GM18519 (cell line): ENCODE results near the gene ZG16B.

Experiments used
- ATAC-seq: cut with Tn5 transposase; IDR thresholded peaks from one replicate; pipeline ENCODE4 v1.9.1; 2021; ENCODE audit warnings: mild to moderate bottlenecking, moderate library complexity; ENCODE audit not compliant: unreplicated experiment, low FRiP score

ZG16B gene

DNA sequence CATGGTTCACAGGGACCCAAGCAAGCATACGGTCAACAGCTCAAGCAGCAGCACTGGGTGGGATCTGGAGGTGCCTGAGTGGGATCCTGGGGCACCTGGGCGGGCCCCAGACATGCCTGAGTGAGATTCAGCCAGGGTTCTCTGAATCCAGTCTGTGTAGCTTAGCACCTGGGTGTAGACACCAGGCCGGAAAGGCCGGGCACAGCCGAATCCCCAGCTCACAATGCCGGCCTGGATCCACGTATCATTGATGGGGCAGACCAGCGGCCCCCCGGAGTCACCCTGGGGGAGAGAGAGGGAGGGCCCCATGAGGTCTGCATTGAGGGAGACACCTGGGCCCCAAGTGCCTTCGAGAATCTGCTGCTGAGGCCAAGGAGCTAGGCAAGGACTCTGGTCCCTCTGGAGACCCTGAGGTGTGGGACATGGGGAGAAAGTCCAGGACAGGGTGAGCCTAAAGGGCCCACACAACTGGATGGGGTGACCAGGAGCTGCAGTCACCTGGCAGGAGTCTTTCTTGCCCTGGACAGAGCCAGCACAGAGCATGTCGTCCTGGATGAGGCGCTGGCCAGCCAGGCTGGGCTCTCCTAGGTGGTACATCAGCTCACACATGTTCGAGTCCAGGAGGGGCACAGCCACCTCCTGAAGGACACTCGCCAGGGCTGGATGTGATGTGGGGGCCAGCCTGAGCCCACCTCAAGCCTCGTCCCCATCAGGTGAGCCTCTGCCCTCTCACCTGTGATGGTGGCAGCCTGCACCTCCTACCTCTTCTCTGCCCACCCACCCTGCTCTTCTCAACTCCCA, 9.7 kb downstream of the ZG16B start:
- ATAC-seq = no peak

DNA sequence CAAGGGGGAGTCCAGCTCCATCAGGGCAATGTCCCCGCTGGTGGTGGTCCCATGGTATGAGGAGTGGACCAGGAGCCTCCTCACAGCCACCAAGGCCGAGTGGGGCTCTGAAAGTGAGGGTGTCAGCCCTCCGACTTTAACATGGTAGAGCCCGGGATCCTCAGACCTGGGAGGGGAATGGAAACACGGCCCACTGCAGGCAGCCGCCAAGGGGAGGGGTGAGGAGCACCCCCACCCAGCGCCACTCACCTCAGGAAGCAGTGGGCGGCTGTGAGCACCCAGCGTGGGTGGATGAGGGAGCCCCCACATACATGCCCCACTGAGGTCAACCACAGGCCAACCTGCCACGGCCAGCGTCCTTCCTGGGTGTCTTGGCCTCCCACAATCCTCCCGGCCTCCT, 10.8 kb downstream of the ZG16B start:
- ATAC-seq = no peak

DNA sequence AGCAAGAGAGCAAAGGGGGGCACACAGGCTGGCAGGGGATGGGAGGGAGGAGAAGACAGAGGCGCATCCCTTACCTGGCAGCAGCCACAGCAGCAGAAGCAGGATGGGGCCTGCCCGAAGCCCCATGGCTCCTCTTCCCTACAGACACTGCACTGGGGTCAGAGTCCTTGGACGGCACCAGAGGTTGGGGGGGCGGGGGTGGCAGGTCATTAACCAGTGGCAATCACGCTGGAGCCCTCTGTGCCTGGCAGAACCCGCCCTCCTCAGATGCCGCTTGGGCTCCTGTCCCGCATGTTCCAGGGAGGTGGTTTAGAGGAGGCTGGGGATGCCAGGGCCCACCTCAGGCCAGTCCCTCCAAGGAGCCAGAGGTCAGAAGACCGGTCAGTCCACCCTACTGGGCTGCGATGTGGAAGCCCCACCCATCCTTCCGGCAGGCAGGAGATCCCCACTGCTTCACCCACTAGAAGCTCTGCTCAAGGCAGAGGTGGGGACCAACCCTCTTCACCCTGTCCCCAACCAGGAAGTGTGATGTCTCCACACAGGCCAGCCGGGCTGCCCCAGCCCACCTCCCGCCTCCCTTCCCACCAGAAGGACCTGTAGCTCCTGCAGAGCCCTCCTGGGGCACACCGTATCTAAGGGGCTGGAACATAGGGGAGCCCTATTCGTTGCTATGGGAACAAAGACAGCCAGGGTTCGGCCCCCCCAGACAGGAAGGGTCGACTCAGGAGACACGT, 11.7 kb downstream of the ZG16B start:
- ATAC-seq = no peak

DNA sequence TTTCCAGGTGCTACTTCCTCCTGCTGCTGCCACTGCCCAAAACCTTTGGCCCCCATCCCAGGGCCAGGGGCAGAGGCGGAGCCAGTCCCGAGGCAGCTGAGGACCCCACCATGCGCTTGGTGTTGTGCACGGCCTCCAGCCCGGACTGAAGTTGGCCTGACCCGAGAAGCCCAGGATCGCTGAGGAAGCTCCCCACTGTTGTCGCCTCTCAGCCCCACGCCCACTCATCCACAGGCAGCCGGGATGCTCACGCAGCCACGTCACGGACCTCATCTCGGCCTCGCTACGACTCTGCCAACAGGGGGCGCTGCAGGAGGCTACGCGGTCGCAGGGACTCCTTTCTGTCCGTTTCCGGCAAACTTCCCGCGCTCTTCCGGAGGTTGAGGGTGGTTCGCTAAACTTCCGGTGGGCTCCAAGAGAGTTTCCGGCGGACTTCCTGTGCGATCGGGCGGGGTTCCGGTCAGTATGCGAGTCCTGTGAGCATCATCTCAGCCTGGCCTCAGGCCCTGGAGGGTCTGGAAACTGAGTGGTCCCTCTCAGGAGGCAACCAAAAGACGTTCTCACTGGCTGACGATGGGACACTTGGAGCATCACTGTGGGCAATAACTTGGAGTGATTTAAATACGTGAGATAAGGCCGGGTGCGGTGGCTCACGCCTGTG, 12.4 kb downstream of the ZG16B start:
- no peak for ATAC-seq

DNA sequence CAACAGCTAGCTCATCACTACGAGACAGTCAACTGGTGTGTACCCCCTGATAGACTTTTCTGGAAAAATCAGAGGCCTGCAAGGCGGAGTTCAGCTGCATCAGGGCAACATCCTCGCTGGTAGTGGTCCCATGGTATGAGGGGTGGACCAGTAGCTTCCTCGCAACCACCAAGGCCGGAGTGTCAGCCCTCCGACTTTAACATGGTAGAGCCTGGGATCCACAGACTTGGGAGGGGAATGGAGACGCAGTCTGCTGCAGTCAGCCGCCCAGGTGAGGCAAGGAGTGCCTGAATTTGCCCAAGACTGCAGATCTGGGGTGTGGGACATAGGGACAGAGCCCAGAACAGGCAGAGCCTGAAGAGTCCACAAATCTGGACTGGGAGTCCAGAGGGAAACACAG, 13.4 kb downstream of the ZG16B start:
- ATAC-seq = no peak

DNA sequence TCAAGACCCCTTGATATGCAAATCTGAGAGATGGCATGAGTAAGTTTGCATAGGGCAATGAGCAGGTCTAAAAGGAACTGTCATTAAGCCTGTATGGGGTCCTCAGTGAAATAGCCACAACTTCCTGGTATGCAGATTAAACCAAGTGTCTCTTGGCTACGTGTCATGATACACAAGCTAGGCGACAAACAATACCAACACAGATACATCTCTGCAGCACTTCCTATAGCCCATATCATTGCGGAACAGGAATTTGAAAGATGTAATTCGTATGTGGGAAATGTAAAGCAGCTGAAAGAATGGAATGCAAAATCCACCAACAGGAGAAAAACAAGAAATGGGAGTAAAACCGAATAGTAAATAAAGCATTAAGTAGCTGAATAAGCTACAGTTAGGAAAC, 15.0 kb downstream of the ZG16B start:
- ATAC-seq = no peak

DNA sequence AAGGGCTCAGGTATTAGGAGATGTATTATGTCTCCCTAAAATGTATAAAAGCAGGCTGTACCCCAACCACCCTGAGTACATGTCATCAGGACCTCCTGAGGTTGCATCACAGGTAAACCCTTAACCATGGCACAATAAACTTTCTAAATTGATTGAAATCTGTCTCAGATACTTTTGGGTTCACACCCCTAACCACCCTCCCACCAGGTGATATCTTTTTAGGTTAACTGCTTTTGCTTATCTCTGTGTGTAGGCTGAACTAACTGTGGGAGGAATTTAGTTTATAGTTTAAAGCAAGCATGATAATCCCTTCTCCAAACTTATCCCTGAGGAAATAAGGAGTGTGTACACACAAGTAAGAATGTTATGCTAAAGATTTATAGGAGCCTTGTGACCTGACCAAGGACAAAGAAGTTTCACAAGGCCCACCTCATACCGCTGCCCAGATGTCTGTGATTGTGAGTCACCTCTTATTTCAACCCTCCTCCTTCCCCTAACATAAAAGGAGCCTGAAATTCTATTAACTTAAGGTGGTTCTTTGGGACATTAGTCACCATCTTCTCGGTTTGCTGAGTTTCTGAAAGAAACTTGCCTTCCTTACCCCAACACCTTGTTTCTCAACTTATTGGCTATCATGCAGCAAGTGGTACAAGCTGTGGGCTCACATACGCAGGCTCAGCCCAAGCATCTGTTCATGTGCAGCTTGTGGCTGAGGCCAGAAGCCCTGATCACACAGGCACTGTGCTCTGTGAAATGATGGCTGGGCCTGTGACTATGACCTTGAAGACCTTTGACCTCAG, 16.6 kb downstream of the ZG16B start:
- no peak for ATAC-seq

DNA sequence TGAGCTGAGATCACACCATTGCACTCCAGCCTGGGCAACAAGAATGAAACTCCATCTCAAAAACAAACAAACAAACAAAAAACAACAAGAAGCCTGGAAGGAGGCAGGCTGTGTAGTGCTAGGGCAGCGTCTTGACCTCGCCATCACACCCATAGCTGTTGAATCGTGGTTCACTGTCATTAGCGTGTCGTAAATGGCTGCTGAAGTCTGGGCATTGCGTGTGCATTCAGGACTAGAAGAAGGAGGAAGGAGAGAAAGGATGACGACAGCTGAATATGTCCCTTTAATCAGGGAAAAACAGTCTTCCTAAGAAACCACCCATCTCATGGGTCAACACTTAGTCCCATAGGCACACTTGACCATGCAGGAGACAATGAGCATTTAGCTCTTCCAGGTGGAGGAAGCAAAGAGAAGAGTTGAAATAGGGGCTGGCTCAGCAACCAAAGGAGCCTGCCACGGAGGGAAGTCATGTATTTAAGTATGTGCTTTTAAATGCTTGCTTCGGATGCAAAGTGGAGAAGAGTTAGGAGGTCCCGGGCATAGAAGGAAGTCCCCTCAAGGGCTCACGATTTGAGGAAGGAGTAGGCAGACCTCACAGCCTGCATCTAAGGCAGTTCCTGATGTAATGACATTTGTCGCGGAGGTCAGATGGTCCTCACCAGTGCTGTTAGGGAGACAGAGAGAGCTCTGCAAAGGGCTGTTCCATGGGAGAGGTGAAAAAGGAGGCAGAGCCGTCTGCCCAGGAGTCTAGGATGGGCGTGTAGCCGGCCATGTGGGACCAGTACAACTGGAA, 19.0 kb downstream of the ZG16B start:
- ATAC-seq = no peak

DNA sequence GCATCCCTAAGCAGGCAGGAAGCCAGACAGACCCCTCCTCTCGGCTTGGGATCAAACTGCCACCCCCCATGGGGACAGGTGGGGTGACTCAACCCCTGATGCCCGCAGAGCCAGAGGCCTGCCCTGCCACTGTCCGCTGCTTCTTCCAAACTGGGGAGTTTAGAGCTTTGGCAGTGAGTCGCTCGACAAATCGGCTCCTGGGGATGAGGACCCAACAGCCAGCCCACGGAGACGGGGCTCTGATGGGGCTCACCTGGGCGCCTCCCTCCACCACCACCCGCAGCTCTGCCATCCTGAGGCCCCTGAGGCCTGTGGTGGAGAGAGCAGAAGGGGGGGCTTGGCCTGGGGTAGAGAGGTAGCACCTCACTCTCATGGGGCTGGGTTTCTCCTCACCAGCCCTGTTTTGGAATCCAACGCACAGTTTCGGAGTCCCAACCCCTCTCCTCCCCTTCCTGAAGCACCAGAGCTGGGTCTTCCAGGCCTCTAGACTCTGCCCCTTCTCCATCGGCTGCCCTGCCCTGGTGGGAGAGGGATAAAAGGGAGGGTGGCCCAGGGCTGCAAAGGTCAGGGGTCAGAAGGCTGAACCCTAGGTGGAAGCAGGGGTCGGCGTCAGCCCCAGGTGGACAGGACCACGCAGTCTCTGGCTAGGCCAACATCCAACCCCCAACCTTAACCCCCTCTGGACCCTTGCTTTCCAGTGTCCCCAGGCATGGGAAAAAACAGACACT, 22.1 kb downstream of the ZG16B start:
- no peak for ATAC-seq

DNA sequence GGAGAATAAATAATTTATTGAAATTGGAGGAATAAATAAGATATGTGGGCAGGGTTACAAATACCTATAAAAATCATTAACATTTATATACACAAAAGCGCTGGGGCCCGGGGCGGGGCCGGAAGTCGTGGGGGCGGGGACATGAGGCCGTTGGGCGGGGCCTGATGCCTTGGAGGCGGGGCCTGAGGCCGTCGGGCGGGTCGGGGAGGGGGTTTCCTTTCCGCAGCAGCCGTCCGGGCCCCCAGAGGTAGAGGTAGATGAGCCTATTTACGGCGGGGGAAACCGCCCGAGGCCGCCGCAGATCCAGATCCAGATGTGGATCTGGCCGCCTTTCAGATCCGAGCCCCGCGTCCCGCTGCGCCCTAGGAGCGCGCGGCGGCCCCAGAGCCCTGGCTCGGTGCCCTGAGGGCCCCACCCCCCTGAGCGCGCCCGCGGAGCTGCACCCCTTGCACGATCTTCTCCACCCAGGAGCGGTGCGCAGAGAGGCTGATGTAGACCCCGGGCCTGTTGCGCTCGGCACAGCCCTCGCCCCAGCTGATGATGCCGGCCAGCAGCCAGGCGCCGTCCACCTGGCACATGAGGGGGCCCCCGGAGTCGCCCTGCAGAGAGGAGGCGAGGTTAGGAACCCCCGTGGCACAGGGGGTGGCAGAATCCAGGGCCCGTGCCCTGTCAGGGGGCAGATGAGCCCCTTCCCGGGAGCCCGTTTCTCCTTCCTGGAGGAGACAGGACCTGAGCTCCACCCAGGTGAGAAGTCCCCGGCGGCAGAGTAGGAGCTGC, 22.8 kb downstream of the ZG16B start:
- ATAC-seq = no peak

DNA sequence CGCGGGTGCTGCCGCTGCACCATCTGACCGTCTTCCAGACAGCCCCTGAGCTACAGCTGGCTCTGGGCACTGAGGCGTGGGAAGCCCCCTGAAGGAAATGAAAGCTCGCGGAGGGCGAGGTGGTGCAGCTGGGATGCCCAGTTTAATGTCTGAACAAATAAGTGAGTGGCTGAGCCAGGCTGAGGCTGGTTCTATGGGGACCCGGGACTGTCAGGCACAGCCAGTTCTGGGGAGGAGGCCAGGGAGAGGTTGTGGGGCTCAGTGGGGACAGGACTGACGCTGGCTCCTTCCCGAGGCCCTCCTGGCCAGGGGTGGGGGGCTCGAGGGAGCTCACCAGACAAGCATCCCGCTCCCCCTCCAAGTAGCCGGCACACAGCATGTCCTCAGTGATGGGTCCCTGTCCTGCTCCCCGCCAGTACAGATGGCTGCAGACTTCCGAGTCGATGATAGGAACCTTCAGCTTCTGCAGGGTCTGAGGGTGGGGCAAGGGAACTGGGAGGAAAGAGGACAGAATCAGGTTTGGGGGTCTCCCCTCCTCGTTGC, 23.5 kb downstream of the ZG16B start:
- no peak for ATAC-seq

DNA sequence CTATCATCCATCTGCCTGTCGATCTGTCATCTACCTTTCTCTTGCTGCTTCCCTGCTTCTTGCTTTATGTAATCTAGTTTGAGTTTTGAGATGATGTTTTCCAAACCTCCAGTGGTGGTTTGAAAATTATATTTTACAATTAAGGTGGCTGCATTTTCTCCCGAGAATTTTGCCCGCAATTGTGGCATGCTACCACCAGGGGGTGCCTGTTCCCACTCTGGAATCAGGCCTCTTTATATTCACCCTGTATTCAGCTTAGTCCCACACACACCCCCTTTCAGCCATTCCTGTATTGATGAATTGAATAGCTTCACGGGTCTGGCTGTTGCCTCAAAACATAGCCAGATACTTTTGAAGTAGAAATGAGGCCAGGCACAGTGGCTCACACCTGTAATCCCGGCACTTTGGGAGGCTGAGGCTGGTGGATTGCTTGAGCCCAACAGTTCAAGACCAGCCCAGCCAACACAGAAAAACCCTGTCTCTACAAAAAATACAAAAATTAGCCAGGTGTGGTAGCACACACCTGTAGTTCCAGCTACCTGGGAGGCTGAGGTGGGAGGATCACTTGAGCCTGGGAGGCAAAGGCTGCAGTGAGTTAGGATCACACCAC, 24.7 kb downstream of the ZG16B start:
- no peak for ATAC-seq

DNA sequence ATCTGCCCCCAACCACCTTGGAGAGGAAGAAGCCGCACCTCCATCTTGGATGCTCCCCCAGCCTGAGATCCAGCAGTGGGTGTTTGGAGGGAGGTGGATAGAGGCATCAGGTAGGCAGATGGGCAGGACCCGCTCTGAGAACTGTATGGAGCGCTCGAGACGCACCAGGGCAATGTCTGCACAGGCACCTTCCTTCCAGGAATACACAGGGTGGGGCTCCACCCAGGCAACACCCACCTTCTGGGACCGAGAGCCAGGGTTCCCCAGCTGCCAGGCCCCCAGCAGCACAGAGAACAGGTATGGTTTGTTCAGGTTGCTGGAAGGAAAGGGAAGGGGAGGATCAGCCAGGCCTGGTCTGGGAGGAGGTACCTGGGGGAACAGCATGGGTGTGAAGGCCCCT, 25.4 kb downstream of the ZG16B start:
- no peak for ATAC-seq

DNA sequence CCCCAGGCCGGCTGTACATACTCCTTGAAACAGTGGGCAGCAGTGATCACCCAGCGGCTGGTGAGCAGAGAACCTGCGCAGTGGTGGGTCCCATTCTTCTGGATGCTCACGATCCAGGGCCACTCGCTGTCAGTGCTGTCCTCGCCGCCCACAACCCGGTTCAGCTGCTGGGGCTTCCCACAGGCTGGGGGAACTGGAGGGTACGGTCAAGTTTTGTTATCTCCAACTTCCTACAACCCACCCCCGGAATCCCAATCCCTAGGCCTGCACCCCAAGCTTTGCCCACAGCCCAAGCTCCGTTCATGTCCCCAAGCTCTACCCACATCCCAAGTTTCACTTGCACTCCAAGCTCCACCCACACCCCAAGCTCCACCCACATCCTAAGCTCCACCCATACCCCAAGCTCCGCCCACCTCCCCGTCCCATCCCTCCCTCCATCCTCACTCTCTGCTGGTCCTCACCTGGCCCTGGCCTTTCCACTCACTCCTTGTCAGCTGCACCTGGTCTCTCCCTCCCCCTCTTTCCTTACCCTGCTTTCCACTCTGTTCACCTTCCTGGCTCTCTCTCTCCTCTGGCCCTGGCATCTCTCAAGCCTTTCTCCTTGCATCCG, 26.1 kb downstream of the ZG16B start:
- ATAC-seq = no peak

DNA sequence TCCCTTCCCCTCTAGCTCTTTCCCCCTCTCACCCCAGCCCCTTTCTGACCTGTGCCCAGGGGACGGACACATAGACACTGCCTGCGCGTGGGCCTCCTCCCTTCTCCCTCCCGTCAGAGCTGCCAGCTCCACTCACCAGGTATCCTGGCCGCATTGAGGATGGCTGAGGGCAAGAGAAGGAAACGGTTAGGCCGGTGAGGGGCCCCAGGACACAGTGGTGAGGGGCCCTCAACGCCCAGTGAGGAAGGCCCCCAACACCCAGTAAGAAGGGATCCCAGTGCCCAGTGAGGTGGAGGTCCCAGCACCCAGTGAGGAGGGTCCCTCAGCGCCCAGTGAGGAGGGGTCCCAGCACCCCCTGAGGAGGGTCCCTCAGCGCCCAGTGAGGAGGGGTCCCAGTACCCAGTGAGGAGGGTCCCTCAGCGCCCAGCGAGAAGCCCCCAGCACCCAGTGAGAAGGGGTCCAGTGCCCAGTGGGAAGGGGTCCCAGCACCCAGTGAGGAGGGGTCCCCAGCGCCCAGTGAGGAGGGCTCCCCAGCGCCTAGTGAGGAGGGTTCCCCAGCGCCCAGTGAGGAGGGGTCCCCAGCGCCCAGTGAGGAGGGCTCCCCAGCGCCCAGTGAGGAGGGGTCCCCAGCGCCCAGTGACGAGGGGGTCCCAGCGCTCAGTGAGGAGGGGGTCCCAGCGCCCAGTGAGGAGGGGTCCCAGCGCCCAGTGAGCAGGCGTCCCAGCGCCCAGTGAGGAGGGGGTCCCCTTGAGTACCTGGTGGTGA, 26.8 kb downstream of the ZG16B start:
- no peak for ATAC-seq

DNA sequence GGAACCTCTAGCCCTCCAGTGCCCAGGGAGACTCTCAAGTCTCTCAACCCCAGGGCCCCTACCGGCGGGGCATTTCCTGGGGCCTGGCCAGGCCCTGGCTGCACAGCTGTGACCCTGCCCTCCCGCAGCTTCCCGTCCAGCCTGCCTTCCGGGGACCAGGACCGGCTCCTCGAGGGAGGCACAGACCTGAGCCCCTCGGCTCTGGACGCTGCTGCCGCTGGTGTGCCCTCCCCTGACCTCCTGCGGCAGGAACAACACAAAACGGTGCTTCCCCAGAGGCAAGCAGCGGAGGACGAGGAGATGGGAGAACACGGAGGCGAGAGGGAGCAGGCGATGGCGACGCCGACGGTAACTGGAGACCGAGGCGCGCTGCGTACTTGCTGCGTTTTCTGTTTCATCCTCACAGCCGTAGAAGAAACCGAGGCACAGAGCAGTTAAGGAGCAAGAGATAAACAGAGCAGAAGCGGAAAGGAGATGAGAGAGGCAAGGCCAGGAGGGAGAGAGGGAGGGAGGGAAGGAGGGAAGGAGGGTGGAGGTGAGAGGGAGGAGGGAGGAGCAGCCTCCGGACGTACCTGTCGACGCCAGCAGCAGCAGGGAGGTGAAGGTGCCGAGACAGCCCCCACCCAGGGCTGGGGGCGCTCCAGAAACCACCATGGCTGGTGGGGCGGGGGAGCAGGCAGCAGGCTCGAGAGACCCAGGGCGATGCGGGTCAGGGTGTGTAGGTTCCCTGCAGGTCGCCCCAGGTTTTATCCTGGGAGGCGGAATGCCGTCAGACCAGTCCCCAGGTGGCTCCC, 27.5 kb downstream of the ZG16B start, which contains the start of gene PRSS22:
TSS of gene PRSS22 (minus strand) at position 720 of the 794 bp plus-strand sequence. CDS start at position 654, 66 bp downstream.
- ATAC-seq = no peak
